Fibroblast of the aortic adventitia (primary cell): Measurements from ENCODE around the gene UBE2QL1. TPM values are rescaled to one million over a fixed set of nuclear protein-coding genes. Genes with fewer than 3 reads are reported as not detected.

Source experiments
- DNase-seq: peaks from one replicate; pipeline ENCODE4 v3.0.0-alpha.2; 2010; ENCODE audit warnings: low read depth
- H3K4me3 ChIP-seq: 2 replicates; pipeline ENCODE4 v1.5.1; 2011; ENCODE audit warnings: low read depth, mild to moderate bottlenecking, control low read depth, low read length, moderate library complexity
- total RNA-seq: library from RNA; depleted of rRNA; stranded (reverse); fragments of >200 nt; gene quantifications from 2 replicates; pipeline ENCODE4 v1.2.3, GENCODE V29; 2012; ENCODE audit warnings: low replicate concordance
- TF ChIP-seq, protein P1 (sequence below): IDR thresholded peaks from 2 replicates; pipeline ENCODE4 v1.5.1; 2011; ENCODE audit warnings: mild to moderate bottlenecking, low read length, control low read depth, inconsistent platforms; ENCODE audit not compliant: insufficient read depth

The UBE2QL1 gene
- total RNA-seq, 1 donor = under 0.01 TPM

DNA sequence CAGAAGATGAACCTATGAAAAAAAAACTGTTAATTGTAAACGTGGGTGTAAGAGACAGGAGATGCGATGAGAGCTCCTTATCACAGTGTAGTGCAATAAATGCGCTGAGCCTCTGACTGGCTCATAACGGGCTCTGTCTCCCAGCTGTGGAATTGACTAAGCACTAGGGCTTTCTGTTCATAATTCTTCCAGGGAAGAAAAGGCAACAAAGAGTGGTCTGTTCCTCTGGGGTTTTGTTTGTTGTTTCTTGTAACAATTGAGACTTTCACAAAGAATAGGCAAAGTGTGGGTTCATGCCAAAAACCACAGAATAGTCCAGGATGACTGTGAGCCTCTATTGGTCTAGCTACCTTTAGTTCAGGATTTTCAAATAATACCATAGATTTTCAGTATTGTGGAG is 39.4 kb downstream of the UBE2QL1 start:
- TF ChIP-seq, protein P1, sequence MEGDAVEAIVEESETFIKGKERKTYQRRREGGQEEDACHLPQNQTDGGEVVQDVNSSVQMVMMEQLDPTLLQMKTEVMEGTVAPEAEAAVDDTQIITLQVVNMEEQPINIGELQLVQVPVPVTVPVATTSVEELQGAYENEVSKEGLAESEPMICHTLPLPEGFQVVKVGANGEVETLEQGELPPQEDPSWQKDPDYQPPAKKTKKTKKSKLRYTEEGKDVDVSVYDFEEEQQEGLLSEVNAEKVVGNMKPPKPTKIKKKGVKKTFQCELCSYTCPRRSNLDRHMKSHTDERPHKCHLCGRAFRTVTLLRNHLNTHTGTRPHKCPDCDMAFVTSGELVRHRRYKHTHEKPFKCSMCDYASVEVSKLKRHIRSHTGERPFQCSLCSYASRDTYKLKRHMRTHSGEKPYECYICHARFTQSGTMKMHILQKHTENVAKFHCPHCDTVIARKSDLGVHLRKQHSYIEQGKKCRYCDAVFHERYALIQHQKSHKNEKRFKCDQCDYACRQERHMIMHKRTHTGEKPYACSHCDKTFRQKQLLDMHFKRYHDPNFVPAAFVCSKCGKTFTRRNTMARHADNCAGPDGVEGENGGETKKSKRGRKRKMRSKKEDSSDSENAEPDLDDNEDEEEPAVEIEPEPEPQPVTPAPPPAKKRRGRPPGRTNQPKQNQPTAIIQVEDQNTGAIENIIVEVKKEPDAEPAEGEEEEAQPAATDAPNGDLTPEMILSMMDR = no peak
- H3K4me3 ChIP-seq = no peak overlapping the region
- DNase-seq = no peak

DNA sequence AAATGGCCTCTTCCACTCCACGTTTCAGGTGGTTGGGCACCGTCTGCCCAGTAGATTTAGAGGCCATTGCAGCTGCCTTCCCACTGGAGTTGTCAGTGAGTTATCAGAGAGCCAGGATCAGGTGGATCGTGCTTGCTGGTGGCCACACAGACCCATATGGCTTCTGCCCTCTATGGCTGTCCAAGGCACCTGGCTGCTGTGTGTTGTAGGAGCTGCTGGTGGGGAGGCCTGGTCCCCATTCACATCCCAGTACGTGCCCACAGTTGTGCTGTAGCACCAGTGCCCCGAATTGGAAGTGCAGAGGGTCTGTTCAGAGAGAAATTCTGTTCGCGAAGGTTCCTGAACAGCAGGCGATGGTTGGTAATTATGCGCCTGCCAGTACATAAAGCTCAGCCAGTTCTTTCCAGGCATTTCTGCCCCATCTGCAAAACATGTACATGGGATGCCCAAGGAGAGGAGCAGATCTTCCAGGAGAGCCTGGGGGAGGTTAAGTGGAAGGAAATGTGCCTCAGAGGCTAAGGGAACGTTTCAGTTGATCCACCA is 41.1 kb downstream of the UBE2QL1 start:
- DNase-seq = no peak
- no peak overlapping the region for H3K4me3 ChIP-seq
- TF ChIP-seq, protein P1 = no peak

DNA sequence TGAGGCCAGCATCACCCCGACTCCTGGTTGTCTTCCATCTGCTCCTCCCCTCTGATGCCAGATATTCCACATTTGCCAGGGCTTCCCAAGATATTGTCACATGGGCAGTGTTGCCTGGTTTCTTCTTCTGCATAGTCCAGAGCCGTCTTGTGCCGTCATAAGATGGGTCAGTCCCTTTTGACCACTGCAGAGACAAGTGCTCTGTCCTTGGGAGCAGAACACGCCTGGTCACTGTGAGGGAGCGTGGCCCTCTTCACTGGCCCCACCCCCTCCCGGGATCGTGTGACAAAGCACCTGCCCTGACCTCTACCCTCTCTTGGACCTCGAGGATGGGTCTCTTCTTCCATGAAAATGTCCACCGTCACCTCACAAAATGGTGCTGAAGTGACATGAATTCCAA is 41.6 kb downstream of the UBE2QL1 start:
- TF ChIP-seq, protein P1 = no peak
- no peak overlapping the region for H3K4me3 ChIP-seq
- no peak for DNase-seq

DNA sequence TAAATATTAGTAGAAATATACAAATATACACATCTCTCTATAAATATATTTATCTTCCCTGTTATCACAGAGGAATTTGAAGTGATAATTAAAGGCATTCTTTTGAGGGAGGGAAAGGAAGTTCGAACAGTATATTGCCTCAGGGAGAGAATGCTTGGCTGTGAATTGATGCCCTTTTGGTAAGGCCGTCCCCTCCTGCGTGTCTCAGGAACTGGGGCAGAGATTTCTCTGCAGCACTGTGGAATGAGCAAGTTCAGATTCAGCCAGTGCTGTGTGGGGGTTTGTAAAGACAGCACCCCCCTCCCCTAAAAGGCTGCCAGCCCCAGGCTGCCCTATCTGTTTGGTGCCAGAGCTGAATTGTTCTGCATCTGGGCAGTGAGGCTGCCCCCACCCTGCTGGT is 42.0 kb downstream of the UBE2QL1 start:
- no peak for DNase-seq
- no peak overlapping the region for H3K4me3 ChIP-seq
- TF ChIP-seq, protein P1 = no peak

DNA sequence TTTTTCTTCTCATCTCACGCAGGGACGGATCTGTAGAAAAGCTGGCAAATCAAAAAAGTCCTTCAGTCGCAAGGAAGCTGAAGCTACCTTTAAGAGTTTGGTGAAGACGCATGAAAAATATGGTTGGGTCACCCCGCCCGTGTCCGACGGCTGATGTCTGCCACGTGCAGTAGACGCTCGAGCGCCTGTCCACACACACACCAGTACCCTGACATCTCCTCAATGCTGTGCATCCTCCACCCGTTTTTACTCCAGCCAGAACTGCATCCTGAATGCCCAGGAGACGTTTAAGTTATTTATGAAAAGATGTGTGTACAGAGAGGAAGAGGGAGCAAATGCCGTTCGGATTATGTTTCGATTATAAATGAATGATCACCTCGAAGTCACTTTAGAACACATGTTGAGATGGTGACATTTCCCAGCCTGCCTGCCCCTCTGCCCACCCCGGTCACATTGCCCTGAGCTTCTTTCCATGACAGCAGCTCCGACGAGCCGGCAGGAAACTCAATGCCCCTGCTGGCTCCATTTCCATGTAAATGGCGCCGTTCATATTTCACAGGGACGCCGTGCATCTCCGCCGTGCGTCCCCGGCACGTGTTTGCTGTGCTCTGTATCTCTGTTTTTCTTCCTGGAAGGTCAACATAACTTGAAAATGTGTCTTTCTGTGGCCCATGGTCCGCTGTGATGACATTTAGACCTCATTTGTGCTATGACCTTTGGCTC is 42.7 kb downstream of the UBE2QL1 start:
- TF ChIP-seq, protein P1 = no peak
- no peak overlapping the region for H3K4me3 ChIP-seq
- DNase-seq = no peak

DNA sequence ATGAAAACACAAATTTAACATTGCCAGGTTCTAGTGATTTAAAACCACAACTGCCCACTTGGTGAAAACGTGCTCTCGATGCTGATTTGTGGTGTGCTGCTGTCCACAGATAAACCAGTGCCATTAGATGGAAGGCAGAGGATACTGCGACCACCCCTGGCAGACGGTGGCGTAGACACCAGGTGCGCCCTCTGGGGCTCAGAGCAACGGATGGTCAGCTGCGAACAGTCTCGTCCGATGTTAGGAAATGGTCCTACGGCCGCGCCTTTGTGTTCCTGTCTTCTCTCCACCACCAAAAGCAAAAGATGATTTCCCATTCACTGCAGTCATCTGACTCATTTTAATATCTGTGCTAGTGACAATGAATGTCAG is 43.2 kb downstream of the UBE2QL1 start:
- DNase-seq = no peak
- TF ChIP-seq, protein P1 = no peak
- H3K4me3 ChIP-seq = no peak overlapping the region
